ENCODE measurements around the gene TMIGD2. TPM values are rescaled to one million over a fixed set of nuclear protein-coding genes. Genes with fewer than 3 reads are reported as not detected.

The TMIGD2 gene
- total and polyA plus RNA-seq, 5 experiments from 2014 or later, result 41.6 to 105 (median 65.8) TPM

DNA sequence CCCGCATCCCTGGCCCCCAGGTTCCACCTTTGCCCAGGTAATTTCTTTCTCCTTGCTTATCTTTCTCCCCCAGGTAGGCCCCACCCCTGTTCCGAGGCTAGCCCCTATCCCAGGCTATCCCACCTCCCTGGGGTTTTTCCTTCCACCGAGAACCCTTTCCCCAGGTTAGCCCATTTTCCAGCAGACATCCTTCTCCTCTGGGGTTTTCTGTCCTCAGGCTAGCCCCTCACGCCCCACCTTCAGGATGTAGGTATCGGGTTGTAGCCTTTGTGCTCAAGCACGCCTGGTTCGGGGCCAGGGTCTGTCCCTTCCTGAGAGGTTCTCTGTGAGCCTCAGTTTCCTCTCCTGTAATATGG is 3.0 kb upstream of the TMIGD2 start:
- Mint-ChIP-seq H3K4me3 (peak overlapping the region; percentile 15 to 77 (median 44)), H3K36me3 (no peaks in the 10 kb centered on the region), H3K27me3 (no peaks in the 10 kb centered on the region), H3K27ac (no peak overlapping the region), H3K4me1 (peaks cover 19 to 43% (median 34%) of the 10 kb centered on the region in 4 donors), H3K9me3 (no peaks in the 10 kb centered on the region)
- DNase-seq (no peak), ATAC-seq (no peak)
- POLR2A ChIA-PET, result interaction anchor here (1.0 kb wide), 1 partner anchor 23 kb away, joined by 3 read pairs; no protein-coding TSS in a partner anchor

DNA sequence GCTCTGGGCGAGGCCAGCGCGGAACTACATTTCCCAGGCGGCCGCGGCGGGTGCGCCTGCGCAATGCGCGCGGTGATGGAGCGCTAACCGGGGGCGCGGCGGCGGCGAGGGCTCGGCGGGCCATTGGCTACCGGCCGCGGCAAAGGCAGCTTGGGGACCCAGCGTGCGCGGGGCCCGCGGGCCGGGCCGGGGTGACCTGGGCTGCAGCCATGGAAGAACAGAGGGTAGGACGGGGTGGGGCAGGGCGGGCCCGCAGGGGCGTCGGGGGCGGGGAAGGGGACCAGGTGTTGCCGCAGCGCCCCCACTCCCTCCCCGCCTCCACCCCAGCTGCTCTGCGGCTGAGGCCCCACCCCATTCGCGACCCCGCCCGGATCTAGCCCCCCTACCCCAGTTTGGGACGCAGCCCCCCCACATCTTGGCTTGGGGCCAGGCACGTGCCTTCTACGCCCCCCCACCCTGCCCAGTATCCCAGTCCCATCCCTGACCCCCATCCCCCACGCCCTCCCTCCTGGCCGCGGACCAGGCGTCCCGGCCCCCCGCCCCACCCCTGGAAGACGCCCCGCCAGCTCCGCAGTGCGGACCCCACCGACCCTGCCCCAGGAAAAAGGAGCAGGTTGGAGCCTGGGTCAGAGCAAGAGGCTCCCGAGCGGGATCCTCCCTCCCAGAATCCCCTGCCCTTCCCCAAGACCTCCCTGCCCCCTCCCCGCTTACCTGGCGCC is 2.5 kb upstream of the TMIGD2 start, which contains the start of gene FSD1:
Gene FSD1 (plus strand): TSS at position 61 of the 719 bp plus-strand sequence. CDS start 149 bp downstream, at position 210.
- Mint-ChIP-seq H3K4me3 (peak within 1 kb of the TSS; percentile 63 to 98 (median 76)), H3K36me3 (no peaks in the 10 kb centered on the region), H3K4me1 (peaks cover 19 to 45% (median 36%) of the 10 kb centered on the region in 4 donors), H3K27ac (peak within 1 kb of the TSS in 9 of 10 donors; percentile 74 to 99 (median 88)), H3K27me3 (no peaks in the 10 kb centered on the region), H3K9me3 (no peaks in the 10 kb centered on the region)
- DNase-seq, result peak; percentile 45 to 74 (median 64)
- POLR2A ChIA-PET, result interaction anchor here (0.6 to 3.9 kb wide), 7 partner anchors 17 to 482 kb away, joined by 3 to 30 read pairs (median 4); partner anchors contain the start of gene MPND
- ATAC-seq, result peak; percentile 53 to 74

DNA sequence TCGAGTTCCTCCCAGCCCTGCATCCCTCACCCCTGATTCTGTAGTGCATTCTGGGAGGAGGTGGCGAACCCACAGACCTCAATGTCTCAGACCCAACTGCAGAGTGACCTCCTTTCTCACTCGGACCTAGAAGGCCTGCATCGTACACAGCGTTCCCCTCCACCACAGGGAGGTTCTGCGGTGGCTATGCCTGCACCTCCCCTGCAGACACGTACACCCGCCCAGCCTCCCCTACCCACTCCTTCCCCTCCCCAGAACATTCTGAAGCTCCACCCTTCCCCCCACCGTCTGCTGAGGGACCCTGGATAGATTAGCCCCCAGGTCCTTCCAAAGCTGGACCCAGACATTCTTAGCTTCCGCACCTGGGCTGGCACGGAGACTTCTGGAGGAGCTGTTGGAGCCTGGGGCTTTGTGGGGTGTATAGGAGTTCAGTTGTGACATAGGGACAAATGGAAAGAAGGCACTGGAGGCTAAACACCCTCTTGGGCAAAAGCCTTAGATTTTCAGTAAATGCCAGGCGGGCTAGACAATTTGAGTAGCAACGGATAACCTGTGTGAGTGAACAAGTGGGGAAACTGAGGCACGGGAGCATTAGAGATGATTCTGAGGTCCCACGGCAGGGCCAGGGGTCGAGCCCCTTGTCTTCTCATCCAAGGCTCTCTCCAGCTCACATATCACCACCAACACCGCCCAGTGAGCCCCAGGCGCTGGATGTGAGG is 1.8 kb upstream of the TMIGD2 start:
- peak overlapping the region in 9 of 10 donors; percentile 74 to 99 (median 88) for H3K27ac Mint-ChIP-seq
- ATAC-seq, result no peak
- no peak for DNase-seq
- no peaks in the 10 kb centered on the region for H3K9me3 Mint-ChIP-seq
- no peaks in the 10 kb centered on the region for H3K27me3 Mint-ChIP-seq
- no peaks in the 10 kb centered on the region for H3K36me3 Mint-ChIP-seq
- peak overlapping the region; percentile 58 to 93 (median 69) for H3K4me3 Mint-ChIP-seq
- POLR2A ChIA-PET, result interaction anchor here (0.6 to 3.9 kb wide), 7 partner anchors 18 to 481 kb away, joined by 3 to 30 read pairs (median 4); partner anchors contain the start of gene MPND
- H3K4me1 Mint-ChIP-seq, result peaks cover 19 to 51% (median 42%) of the 10 kb centered on the region in 4 donors

DNA sequence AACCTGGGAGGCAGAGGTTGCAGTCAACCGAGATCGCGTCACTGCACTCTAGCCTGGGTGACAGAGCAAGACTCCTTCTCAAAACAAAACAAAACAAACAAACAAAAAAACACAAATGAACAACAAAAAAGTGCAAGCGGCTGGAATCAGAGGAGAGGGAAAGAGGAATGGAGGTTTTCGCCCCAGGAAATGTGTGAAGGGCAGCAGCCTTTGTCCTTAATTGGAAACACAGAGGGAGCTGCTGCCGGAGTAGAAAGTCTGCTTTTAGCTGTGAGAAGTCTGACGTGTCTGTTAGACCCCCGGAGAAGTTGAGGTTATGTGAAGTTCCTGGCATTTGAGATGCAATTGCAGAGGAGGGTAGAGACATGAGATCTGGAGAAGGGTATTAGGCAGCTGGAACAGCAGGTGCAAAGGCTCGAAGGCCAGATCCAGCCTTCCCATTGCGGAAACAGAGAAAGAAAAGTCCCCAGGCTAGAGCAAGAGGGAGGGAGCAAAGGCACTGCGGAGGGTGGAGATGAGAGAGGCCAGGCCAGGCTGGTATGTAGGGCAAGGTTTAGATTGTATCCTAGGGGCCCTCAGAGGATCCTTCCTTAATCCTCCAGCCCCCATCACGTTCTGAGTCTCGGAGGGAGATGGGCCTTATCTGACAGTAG is 473 bp downstream of the TMIGD2 start:
- no peaks in the 10 kb centered on the region for H3K9me3 Mint-ChIP-seq
- H3K27me3 Mint-ChIP-seq, result no peaks in the 10 kb centered on the region
- DNase-seq (peak in 3 of 10 donors; percentile 29 to 41 (median 41)), ATAC-seq (peak; percentile 29 to 50)
- peak overlapping the region; percentile 86 to 99 (median 95) for H3K4me3 Mint-ChIP-seq
- POLR2A ChIA-PET, result interaction anchor here (1.3 to 3.9 kb wide), 6 partner anchors 20 to 55 kb away, joined by 5 to 30 read pairs (median 8); partner anchors contain the start of genes MPND and YJU2
- H3K4me1 Mint-ChIP-seq, result peaks cover 22 to 64% (median 46%) of the 10 kb centered on the region in 4 donors
- H3K27ac Mint-ChIP-seq, result peak overlapping the region; percentile 96 to 99 (median 97)
- peaks cover 0 to 9% (median 0%) of the 10 kb centered on the region in 3 donors for H3K36me3 Mint-ChIP-seq

- no peak for ATAC-seq
- Mint-ChIP-seq H3K27me3 (no peaks in the 10 kb centered on the region), H3K4me1 (peaks cover 25 to 66% (median 46%) of the 10 kb centered on the region in 4 donors), H3K27ac (peak overlapping the region; percentile 75 to 99 (median 96)), H3K36me3 (peaks cover 0 to 14% (median 0%) of the 10 kb centered on the region in 3 donors), H3K9me3 (no peaks in the 10 kb centered on the region), H3K4me3 (peak overlapping the region; percentile 45 to 99 (median 85))
- POLR2A ChIA-PET, result interaction anchor here (0.8 to 1.1 kb wide), 2 partner anchors 22 to 28 kb away, joined by 3 read pairs; no protein-coding TSS in a partner anchor
- no peak for DNase-seq
These were observed 1.6 kb downstream of the TMIGD2 start for GRCh38 chr19:4300589-4300988.

DNA sequence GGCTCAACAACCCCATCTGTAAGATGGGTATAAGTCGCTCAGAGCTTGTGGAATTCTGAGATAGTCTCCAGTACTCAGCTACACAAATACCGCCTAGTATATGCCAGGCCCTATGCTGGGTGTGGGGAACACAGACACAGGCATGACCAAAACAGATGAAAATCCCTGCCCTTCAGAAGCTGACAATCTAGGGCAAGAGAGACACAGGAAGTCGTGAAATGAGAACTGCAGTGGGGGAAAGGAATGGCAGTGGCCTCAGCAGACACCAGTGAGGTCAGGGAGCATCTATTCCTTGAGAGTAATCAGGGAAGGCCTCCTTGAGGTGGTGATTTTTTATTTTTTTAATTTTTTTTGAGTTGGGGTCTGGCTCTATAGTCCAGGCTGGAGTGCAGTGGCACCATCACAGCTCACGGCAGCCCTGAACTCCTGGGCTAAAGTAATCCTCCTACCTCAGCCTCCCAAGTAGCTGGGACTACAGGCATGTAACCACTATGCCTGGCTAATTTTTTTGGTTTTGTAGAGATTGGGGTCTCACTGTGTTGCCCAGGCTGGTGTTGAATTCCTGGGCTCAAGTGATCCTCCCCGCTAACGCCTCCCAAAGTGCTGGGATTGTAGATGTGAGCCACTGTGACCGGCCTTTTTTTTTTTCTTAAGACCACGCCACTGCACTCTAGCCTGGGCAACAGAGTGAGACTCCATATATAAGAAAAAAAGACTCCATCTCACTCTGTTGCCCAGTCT is 3.2 kb downstream of the TMIGD2 start:
- peak overlapping the region; percentile 76 to 96 (median 86) for H3K27ac Mint-ChIP-seq
- H3K9me3 Mint-ChIP-seq, result no peaks in the 10 kb centered on the region
- POLR2A ChIA-PET, result interaction anchor here (0.9 to 1.1 kb wide), 2 partner anchors 29 to 45 kb away, joined by 3 to 6 read pairs; no protein-coding TSS in a partner anchor
- ATAC-seq (no peak), DNase-seq (no peak)
- H3K4me1 Mint-ChIP-seq, result peaks cover 25 to 58% (median 40%) of the 10 kb centered on the region in 4 donors
- H3K4me3 Mint-ChIP-seq, result peak overlapping the region in 6 of 10 donors; percentile 3 to 93 (median 66)
- H3K36me3 Mint-ChIP-seq, result peaks cover 0 to 27% (median 0%) of the 10 kb centered on the region in 3 donors
- no peaks in the 10 kb centered on the region for H3K27me3 Mint-ChIP-seq

DNA sequence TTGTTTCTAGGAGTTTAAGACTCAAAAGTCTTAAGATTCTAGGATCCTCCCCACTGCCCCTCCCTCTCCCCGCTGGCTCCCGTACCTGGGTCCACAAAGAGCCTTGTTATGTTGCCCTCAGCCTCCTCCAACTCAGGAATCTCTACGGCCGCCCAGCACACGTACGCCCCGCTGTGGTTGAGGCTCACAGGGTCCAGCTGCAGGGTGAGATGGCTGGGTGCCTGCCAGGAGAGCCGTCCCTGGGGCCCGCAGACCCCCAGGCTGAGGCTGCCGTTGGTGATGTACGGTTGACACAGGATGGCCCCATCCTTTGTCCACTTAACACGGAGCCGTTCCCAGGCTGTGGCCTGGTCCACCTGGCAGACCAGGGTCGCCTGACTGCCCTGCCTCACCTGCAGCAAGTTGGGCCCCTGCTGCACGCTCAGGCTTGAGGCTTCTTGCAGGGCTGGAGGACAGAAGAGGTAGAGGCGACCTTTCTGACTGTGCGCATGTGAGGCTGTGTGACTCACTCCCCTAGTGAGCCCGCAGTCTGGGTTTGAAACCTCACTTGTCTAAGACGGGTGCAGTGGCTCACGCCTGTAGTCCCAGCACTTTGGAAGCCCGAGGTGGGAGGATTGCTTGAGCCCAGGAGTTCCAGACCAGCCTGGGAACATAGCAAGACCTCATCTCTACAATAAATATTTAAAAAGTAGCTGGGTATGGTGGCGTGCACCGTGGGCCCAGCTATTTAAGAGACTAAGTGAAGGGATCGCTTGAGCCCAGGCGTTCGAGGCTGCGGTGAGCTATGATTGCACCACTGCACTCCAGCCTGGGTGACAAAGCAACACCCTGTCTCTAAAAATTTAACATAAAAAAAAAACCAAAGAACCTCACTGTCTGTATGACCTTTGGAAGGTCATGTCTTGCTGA is 4.0 kb downstream of the TMIGD2 start:
- peaks cover 0 to 34% (median 0%) of the 10 kb centered on the region in 3 donors for H3K36me3 Mint-ChIP-seq
- peak overlapping the region in 5 of 10 donors; percentile 3 to 80 (median 60) for H3K4me3 Mint-ChIP-seq
- no peaks in the 10 kb centered on the region for H3K27me3 Mint-ChIP-seq
- peaks cover 22 to 51% (median 35%) of the 10 kb centered on the region in 4 donors for H3K4me1 Mint-ChIP-seq
- no peak for DNase-seq
- no peaks in the 10 kb centered on the region for H3K9me3 Mint-ChIP-seq
- H3K27ac Mint-ChIP-seq, result peak overlapping the region; percentile 76 to 96 (median 86)
- POLR2A ChIA-PET, result interaction anchor here (0.9 kb wide), 1 partner anchor 46 kb away, joined by 6 read pairs; no protein-coding TSS in a partner anchor
- ATAC-seq, result no peak

- ATAC-seq (peak in 1 of 2 donors; percentile 40), DNase-seq (no peak)
- Mint-ChIP-seq H3K4me3 (no peak overlapping the region), H3K9me3 (no peaks in the 10 kb centered on the region), H3K4me1 (peaks cover 11 to 34% (median 18%) of the 10 kb centered on the region in 4 donors), H3K27me3 (no peaks in the 10 kb centered on the region), H3K27ac (peak overlapping the region in 8 of 10 donors; percentile 7 to 86 (median 44)), H3K36me3 (peaks cover 0 to 48% (median 0%) of the 10 kb centered on the region in 3 donors)
- POLR2A ChIA-PET, result no interaction called here
These were observed 6.0 kb downstream of the TMIGD2 start for GRCh38 chr19:4295972-4296771.

DNA sequence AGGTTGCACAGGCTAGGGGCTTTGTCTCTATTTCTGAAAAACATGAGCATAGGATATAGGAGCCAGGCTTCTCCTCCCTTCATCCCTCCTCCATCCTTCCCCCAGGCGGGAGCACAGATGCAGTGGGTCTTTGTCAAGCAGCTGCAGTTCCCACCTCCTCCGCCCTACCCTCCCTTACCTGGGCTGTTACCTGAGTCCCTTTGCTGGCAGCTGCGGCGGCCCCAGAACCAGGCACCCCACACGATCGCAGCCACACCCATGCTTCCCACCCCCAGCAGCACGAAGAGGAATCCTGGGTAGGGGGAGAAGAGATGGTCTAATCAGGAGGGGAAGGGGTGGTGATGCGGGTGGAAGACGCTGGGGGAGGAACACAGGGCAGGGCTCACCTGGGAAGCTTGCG is 7.8 kb downstream of the TMIGD2 start:
- DNase-seq (no peak), ATAC-seq (no peak)
- Mint-ChIP-seq H3K27me3 (no peaks in the 10 kb centered on the region), H3K9me3 (no peaks in the 10 kb centered on the region), H3K27ac (peak overlapping the region in 2 of 10 donors; percentile 12 to 33), H3K4me1 (peaks cover 6 to 18% (median 9%) of the 10 kb centered on the region in 4 donors), H3K4me3 (no peak overlapping the region), H3K36me3 (peaks cover 0 to 48% (median 2%) of the 10 kb centered on the region in 3 donors)
- POLR2A ChIA-PET, result no interaction called here

DNA sequence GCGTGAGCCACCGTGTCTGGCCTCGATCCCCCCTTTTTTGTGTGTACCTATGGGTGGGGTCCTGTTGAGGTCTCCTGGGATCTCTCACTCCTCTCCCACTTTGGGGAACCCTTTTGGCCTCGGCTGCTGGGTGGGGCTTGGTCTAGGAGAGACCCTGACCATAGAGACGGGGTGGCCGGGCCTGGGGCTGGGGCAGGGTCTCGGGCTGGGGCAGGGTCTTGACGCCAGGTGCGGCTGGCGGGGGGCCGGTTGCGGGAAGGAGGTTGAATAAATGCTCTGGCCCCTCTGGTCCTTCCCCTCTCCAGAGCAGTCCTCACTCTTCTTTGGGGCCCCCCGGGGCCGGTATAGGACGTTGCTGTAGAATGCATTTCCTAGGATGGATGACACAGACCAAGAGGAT is 9.7 kb downstream of the TMIGD2 start:
- Mint-ChIP-seq H3K4me1 (peaks cover 0 to 6% (median 2%) of the 10 kb centered on the region in 4 donors), H3K27me3 (no peaks in the 10 kb centered on the region), H3K27ac (no peak overlapping the region)

More for the DNA sequence above, 9.7 kb downstream of the TMIGD2 start:
- Mint-ChIP-seq H3K36me3 (peaks cover 0 to 44% (median 2%) of the 10 kb centered on the region in 3 donors), H3K4me3 (no peak overlapping the region), H3K9me3 (no peaks in the 10 kb centered on the region)
- ATAC-seq (no peak), DNase-seq (no peak)
- POLR2A ChIA-PET, result no interaction called here
